Measurements from ENCODE around the gene TMEM130. TPM values are rescaled to one million over a fixed set of nuclear protein-coding genes. Genes with fewer than 3 reads are reported as not detected.

The TMEM130 gene
- polyA plus RNA-seq, 3 donors, result 0.11 to 0.20 TPM; not detected in 1

Other genes starting within 250 kb of the TMEM130 start
- 1 to 10 TPM; 5.8 to 8.3 (median 8.3) TPM for gene TRRAP, start 8.5 kb upstream of the TMEM130 start, polyA plus RNA-seq

Data from adipose tissue (tissue), 3 donors.